Measurements from ENCODE around the gene TRPV4. TPM values are rescaled to one million over a fixed set of nuclear protein-coding genes. Genes with fewer than 3 reads are reported as not detected.

TRPV4 gene
- total RNA-seq, 1 experiment from 2014 or later = 0.44 TPM

GRCh38 chr12:109876406-109876805 is 43.2 kb upstream of the TRPV4 start:
- CTCF ChIA-PET = interaction anchor here (0.6 to 1.1 kb wide), 2 partner anchors 13 to 22 kb away, joined by 3 read pairs; no protein-coding TSS in a partner anchor
- TF ChIP-seq TCF7L2 (IDR thresholded peaks at IDR 0.05; ENCODE audit: low read depth, low read length) (no peak), CTCF (IDR thresholded peaks at IDR 0.05) (no peak), POLR2AphosphoS5 (IDR thresholded peaks at IDR 0.05; ENCODE audit: low read depth, low read length) (no peak), SIN3A (IDR thresholded peaks at IDR 0.05; ENCODE audit: borderline replicate concordance, insufficient read depth, low read depth, low read length) (no peak), REST (IDR thresholded peaks at IDR 0.05; ENCODE audit: insufficient read depth in 1 of 2, low read depth in 2 of 2, low read length in 1 of 2) (no peak)
- no peak overlapping the region for H3K27ac ChIP-seq (ENCODE audit: low read length)
- DNase-seq (ENCODE audit: low read depth, low spot score) (no peak), ATAC-seq (no peak)
- in situ Hi-C loops (cut with HindIII; ENCODE audit: low pct_unique_long_range_greater_than_20kb, low sequenced_read_pairs) (no loop called here), intact Hi-C loops (cut with micrococcal nuclease; ENCODE audit: unreplicated experiment) (no loop called here)
- POLR2A ChIA-PET = interaction anchor here (0.6 kb wide), 1 partner anchor 171 kb away, joined by 7 read pairs; no protein-coding TSS in a partner anchor
- no TSS peak for BruUV-seq (replicated peaks)
- no peaks in the 10 kb centered on the region for H3K9me3 ChIP-seq (ENCODE audit: control insufficient read depth, insufficient read depth, low read depth, low read length)
- H3K4me3 ChIP-seq (ENCODE audit: low read depth in 2 of 2, low read length in 2 of 2) = no peak overlapping the region
- H3K4me1 ChIP-seq (ENCODE audit: control insufficient read depth, insufficient read depth, low read length) = peaks cover 14% of the 10 kb centered on the region
- H3K27me3 ChIP-seq (ENCODE audit: control insufficient read depth, insufficient read depth, low read length) = no peaks in the 10 kb centered on the region
- H3K36me3 ChIP-seq (ENCODE audit: control insufficient read depth, insufficient read depth, low read length) = no peaks in the 10 kb centered on the region

GRCh38 chr12:109875572-109876131 is 42.5 kb upstream of the TRPV4 start:
- no peak for TF ChIP-seq CTCF (IDR thresholded peaks at IDR 0.05)
- TF ChIP-seq REST (IDR thresholded peaks at IDR 0.05; ENCODE audit: insufficient read depth in 1 of 2, low read depth in 2 of 2, low read length in 1 of 2) = no peak
- no peak for TF ChIP-seq SIN3A (IDR thresholded peaks at IDR 0.05; ENCODE audit: borderline replicate concordance, insufficient read depth, low read depth, low read length)
- no peak for TF ChIP-seq POLR2AphosphoS5 (IDR thresholded peaks at IDR 0.05; ENCODE audit: low read depth, low read length)
- TF ChIP-seq TCF7L2 (IDR thresholded peaks at IDR 0.05; ENCODE audit: low read depth, low read length) = no peak
- DNase-seq (ENCODE audit: low read depth, low spot score) = no peak
- in situ Hi-C loops (cut with HindIII; ENCODE audit: low pct_unique_long_range_greater_than_20kb, low sequenced_read_pairs) = no loop called here
- no peak for ATAC-seq
- Histone ChIP-seq H3K27ac (ENCODE audit: low read length) (no peak overlapping the region), H3K27me3 (ENCODE audit: control insufficient read depth, insufficient read depth, low read length) (no peaks in the 10 kb centered on the region), H3K36me3 (ENCODE audit: control insufficient read depth, insufficient read depth, low read length) (no peaks in the 10 kb centered on the region), H3K4me3 (ENCODE audit: low read depth in 2 of 2, low read length in 2 of 2) (no peak overlapping the region), H3K4me1 (ENCODE audit: control insufficient read depth, insufficient read depth, low read length) (peaks cover 14% of the 10 kb centered on the region), H3K9me3 (ENCODE audit: control insufficient read depth, insufficient read depth, low read depth, low read length) (no peaks in the 10 kb centered on the region)
- ChIA-PET POLR2A (no interaction called here), CTCF (interaction anchor here (1.1 kb wide), 1 partner anchor 12 kb away, joined by 3 read pairs; no protein-coding TSS in a partner anchor)
- intact Hi-C loops (cut with micrococcal nuclease; ENCODE audit: unreplicated experiment) = no loop called here
- no TSS peak for BruUV-seq (replicated peaks)

Measured in Panc1 (cell line).